Hepatocyte (in vitro differentiated cells): ENCODE data around the gene SLC4A5.

Experiments
- EZH2 ChIP-seq: fragments of 200-600 bp; sonication (generic); IDR thresholded peaks from 2 replicates; pipeline ENCODE4 v1.6.1; 2016; ENCODE audit warnings: antibody characterized with exemption, mild to moderate bottlenecking, borderline replicate concordance
- EZH2phosphoT487 ChIP-seq: fragments of 200-600 bp; sonication (generic); IDR thresholded peaks from one replicate; pipeline ENCODE4 v1.6.1; 2018; ENCODE audit warnings: antibody characterized with exemption, mild to moderate bottlenecking, low read depth, moderate library complexity; ENCODE audit not compliant: unreplicated experiment, severe bottlenecking
- TF ChIP-seq, protein P1 (sequence below): fragments of 200-600 bp; sonication (generic); IDR thresholded peaks from 2 replicates; pipeline ENCODE4 v1.5.1; 2016; ENCODE audit warnings: antibody characterized with exemption, mild to moderate bottlenecking; ENCODE audit not compliant: poor library complexity

- TF ChIP-seq, protein P1, sequence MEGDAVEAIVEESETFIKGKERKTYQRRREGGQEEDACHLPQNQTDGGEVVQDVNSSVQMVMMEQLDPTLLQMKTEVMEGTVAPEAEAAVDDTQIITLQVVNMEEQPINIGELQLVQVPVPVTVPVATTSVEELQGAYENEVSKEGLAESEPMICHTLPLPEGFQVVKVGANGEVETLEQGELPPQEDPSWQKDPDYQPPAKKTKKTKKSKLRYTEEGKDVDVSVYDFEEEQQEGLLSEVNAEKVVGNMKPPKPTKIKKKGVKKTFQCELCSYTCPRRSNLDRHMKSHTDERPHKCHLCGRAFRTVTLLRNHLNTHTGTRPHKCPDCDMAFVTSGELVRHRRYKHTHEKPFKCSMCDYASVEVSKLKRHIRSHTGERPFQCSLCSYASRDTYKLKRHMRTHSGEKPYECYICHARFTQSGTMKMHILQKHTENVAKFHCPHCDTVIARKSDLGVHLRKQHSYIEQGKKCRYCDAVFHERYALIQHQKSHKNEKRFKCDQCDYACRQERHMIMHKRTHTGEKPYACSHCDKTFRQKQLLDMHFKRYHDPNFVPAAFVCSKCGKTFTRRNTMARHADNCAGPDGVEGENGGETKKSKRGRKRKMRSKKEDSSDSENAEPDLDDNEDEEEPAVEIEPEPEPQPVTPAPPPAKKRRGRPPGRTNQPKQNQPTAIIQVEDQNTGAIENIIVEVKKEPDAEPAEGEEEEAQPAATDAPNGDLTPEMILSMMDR: no peak
- TF ChIP-seq EZH2 (no peak), EZH2phosphoT487 (no peak)
Measured at GRCh38 chr2:74235041-74235440, 108.2 kb downstream of the SLC4A5 start.
